PFSK-1 (cell line): ENCODE data around the gene CDH15.

Source experiments
- FOXP2 ChIP-seq: optimal IDR thresholded peaks from 2 replicates; pipeline ENCODE3; 2011; ENCODE audit warnings: borderline replicate concordance, control low read depth, inconsistent platforms; ENCODE audit not compliant: insufficient read depth; ENCODE audit errors: extremely low read length, extremely low read depth
- POLR2AphosphoS5 ChIP-seq: IDR thresholded peaks from 2 replicates; pipeline ENCODE4 v1.6.1; 2012; ENCODE audit warnings: low read depth, mild to moderate bottlenecking, control low read depth, low read length, moderate library complexity
- REST ChIP-seq, 2 experiments: IDR thresholded peaks; 2 replicates each; pipeline versions ENCODE4 v1.6.1 to v1.8.0; 2011 to 2012; ENCODE audit warnings: low read depth in 2 of 2, low read length in 2 of 2, control low read depth in 1 of 2, inconsistent platforms in 1 of 2, mild to moderate bottlenecking in 1 of 2, moderate library complexity in 1 of 2; ENCODE audit not compliant: insufficient read depth in 1 of 2
- SIN3A ChIP-seq: IDR thresholded peaks from 2 replicates; pipeline ENCODE4 v1.6.1; 2012; ENCODE audit warnings: mild to moderate bottlenecking, low read length, moderate library complexity, borderline replicate concordance; ENCODE audit not compliant: insufficient read depth
- TAF1 ChIP-seq: IDR thresholded peaks from 2 replicates; pipeline ENCODE4 v1.6.1; 2012; ENCODE audit warnings: low read length, control low read depth, borderline replicate concordance; ENCODE audit not compliant: insufficient read depth

The CDH15 gene

GRCh38 chr16:89129378-89129777 is 42.2 kb upstream of the CDH15 start:
- TF ChIP-seq SIN3A, result no peak
- TF ChIP-seq TAF1, result no peak
- no peak for TF ChIP-seq REST (IDR thresholded peaks at IDR 0.05; ENCODE audit: insufficient read depth in 1 of 2, low read depth in 2 of 2, low read length in 2 of 2)
- TF ChIP-seq FOXP2, result no peak
- no peak for TF ChIP-seq POLR2AphosphoS5

GRCh38 chr16:89130448-89130847 is 41.1 kb upstream of the CDH15 start:
- no peak for TF ChIP-seq REST (IDR thresholded peaks at IDR 0.05; ENCODE audit: insufficient read depth in 1 of 2, low read depth in 2 of 2, low read length in 2 of 2)
- TF ChIP-seq POLR2AphosphoS5, result no peak
- no peak for TF ChIP-seq SIN3A
- no peak for TF ChIP-seq FOXP2
- TF ChIP-seq TAF1, result no peak

- TF ChIP-seq REST (IDR thresholded peaks at IDR 0.05; ENCODE audit: insufficient read depth in 1 of 2, low read depth in 2 of 2, low read length in 2 of 2) (no peak), FOXP2 (no peak), POLR2AphosphoS5 (no peak), TAF1 (no peak), SIN3A (no peak)
These were observed 39.8 kb upstream of the CDH15 start for GRCh38 chr16:89131783-89132182.

GRCh38 chr16:89132194-89133005 is 39.1 kb upstream of the CDH15 start:
- TF ChIP-seq TAF1, result no peak
- no peak for TF ChIP-seq POLR2AphosphoS5
- TF ChIP-seq REST (IDR thresholded peaks at IDR 0.05; ENCODE audit: insufficient read depth in 1 of 2, low read depth in 2 of 2, low read length in 2 of 2), result no peak
- no peak for TF ChIP-seq SIN3A
- no peak for TF ChIP-seq FOXP2
